Uterus (tissue), 2 donors: ENCODE results near the gene CMTR1.

ENCODE experiments used
- CTCF ChIP-seq, 4 experiments: fragments of 200-600 bp in 2 of 4; fragments of 450-650 bp in 2 of 4; sonication (generic) in 2 of 4; IDR thresholded peaks; one replicate each; pipeline ENCODE4 v1.5.1; 2016 to 2019; ENCODE audit warnings: antibody characterized with exemption in 4 of 4, mild to moderate bottlenecking in 2 of 4, moderate library complexity in 1 of 4
- POLR2A ChIP-seq, 2 donors: fragments of 450-650 bp; IDR thresholded peaks; one replicate each; pipeline ENCODE4 v1.6.1; 2016; ENCODE audit warnings: antibody characterized with exemption in 2 of 2, mild to moderate bottlenecking in 1 of 2, moderate library complexity in 1 of 2

DNA sequence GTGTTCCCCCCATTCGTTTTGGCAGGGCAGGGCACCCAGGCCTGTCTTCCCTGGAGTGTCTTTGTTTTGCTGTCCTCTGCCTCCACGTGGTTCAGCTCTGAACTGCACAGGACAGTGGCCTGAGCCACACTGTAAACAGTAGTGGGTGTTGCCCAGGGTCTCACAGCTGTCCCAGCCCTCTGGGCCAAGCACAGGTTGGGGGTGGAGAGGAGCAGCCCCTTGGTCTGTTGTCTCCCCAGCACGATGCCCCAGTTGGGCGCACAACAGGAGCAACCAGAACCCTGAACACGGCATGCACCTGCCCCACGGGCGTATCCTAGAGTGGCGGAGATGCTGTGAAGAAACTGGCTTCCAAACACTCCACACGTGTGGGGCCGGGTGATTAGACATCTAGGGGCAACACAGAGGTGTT is 52.3 kb downstream of the CMTR1 start:
- TF ChIP-seq POLR2A (IDR thresholded peaks at IDR 0.05) (no peak), CTCF (IDR thresholded peaks at IDR 0.05) (no peak)
